Measurements from ENCODE around the gene ENKUR.

Gene ENKUR

GRCh38 chr10:25015828-25016375 lies at the start of gene ENKUR:
Gene ENKUR (minus strand): TSS chr10:25016158. CDS start chr10:25015936, 222 bp downstream.
- DNase-seq (ENCODE audit: low read depth in 2 of 2, low spot score in 1 of 2) = peak; percentile 93

- no peak for DNase-seq (ENCODE audit: low read depth in 2 of 2, low spot score in 1 of 2)
Measured at GRCh38 chr10:25064401-25064800, 48.4 kb upstream of the ENKUR start.

GRCh38 chr10:25063644-25064043 lies 47.7 kb upstream of the ENKUR start:
- DNase-seq (ENCODE audit: low read depth in 2 of 2, low spot score in 1 of 2) = no peak

- no peak for DNase-seq (ENCODE audit: low read depth in 2 of 2, low spot score in 1 of 2)
Measured at GRCh38 chr10:25063157-25063556, 47.2 kb upstream of the ENKUR start.

- no peak for DNase-seq (ENCODE audit: low read depth in 2 of 2, low spot score in 1 of 2)
Measured at GRCh38 chr10:25061711-25062449, 45.9 kb upstream of the ENKUR start.

- no peak for DNase-seq (ENCODE audit: low read depth in 2 of 2, low spot score in 1 of 2)
Measured at GRCh38 chr10:25061125-25061524, 45.2 kb upstream of the ENKUR start.

GRCh38 chr10:25059990-25060389 lies 44.0 kb upstream of the ENKUR start:
- DNase-seq (ENCODE audit: low read depth in 2 of 2, low spot score in 1 of 2) = no peak

GRCh38 chr10:25057886-25058285 lies 41.9 kb upstream of the ENKUR start:
- DNase-seq (ENCODE audit: low read depth in 2 of 2, low spot score in 1 of 2) = no peak

- DNase-seq (ENCODE audit: low read depth in 2 of 2, low spot score in 1 of 2) = no peak
Measured at GRCh38 chr10:25056726-25057125, 40.8 kb upstream of the ENKUR start.

GRCh38 chr10:25052012-25052411 lies 36.1 kb upstream of the ENKUR start:
- DNase-seq (ENCODE audit: low read depth in 2 of 2, low spot score in 1 of 2) = no peak

DNA sequence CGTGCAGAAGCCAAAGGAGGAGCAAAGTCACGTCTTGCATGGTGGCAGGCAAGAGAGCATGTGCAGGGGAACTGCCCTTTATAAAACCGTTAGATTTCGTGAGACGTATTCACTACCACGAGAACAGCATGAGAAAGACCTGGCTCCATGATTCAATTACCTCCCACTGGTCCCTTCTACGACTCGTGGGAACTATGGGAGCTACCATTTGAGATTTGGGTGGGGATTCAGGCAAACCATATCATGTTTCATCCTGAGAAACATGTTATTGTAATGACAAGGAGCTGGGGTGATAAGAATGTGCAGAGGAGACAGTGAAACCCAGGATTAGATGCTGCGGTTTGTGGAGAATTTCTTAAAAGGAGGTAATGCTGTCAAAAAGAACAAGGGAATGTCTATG lies 34.4 kb upstream of the ENKUR start:
- no peak for DNase-seq (ENCODE audit: low read depth in 2 of 2, low spot score in 1 of 2)

- DNase-seq (ENCODE audit: low read depth in 2 of 2, low spot score in 1 of 2) = no peak
Measured at GRCh38 chr10:25049966-25050365, 34.0 kb upstream of the ENKUR start.

DNA sequence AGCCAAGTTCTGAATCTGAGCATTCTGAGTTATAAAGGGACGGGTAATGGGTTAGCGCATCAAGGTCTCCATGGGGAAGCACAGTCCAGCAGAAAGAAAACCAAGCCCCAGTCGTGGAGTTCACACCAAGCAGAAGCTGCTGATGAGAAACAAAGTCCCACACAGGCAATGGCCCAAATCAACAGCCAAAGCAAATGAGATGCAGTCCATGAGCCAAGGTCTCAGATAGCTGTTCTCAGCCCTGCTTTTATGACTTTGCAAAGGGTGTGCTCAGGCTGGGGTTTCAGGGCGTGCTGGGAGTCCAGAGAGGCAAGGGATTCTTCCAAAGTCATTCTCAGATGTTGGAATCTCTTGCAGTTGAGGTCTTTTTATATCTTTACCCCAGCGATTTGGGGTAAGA lies 32.5 kb upstream of the ENKUR start:
- DNase-seq (ENCODE audit: low read depth in 2 of 2, low spot score in 1 of 2) = no peak

DNA sequence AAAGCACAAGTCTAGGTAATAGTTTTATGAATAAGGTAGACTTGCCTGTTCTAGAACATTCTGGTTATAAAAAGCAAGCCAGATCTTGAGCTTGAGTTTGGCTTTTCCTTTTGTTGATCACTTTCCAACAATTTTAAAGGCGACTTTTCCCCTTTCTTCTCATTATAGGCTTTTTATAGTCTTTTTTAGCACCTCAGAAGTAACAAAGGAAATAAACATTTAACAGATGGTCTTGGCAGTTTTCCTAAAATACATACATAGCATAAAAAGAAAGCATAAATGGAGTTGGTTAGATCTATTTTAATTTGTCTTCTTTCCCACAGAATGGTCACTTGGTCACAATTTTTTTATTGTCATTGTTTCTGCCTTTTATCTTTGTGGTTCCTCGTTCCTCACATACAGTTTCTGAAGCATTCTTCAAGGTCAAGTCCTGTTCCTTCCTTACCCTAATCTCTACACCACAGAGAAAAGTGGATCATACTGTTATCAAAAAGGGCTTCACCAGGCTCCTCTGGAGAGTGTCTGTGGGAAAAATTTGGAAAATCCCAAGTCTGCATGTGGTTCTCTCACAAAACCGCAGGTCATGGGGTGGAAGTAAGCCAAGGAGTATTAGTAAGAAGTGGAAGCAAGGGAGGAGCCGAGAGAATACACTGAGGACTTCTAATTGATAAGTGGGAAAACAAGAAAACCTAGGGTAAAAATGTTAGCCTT lies 31.8 kb upstream of the ENKUR start:
- no peak for DNase-seq (ENCODE audit: low read depth in 2 of 2, low spot score in 1 of 2)

DNA sequence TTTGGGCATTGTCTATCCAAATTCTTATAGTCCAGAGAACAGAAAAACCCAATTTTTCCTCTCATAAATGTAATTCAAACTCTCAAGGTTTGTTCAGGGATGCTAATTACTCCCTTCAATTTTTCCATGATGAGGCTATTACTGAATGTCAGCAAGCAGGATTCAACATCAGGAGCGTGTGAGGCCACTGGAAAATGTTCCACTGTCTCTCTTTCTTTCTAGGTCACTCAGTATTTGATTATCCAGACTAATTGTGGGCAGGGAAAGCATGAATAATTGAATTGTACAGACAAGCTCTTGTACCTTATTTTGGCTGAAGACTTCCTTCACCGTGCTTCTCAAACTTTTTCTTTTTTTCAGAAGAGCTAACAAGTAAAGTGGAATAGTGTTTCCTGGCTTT lies 31.1 kb upstream of the ENKUR start:
- DNase-seq (ENCODE audit: low read depth in 2 of 2, low spot score in 1 of 2) = no peak

- DNase-seq (ENCODE audit: low read depth in 2 of 2, low spot score in 1 of 2) = no peak
Measured at GRCh38 chr10:25046641-25047040, 30.7 kb upstream of the ENKUR start.

DNA sequence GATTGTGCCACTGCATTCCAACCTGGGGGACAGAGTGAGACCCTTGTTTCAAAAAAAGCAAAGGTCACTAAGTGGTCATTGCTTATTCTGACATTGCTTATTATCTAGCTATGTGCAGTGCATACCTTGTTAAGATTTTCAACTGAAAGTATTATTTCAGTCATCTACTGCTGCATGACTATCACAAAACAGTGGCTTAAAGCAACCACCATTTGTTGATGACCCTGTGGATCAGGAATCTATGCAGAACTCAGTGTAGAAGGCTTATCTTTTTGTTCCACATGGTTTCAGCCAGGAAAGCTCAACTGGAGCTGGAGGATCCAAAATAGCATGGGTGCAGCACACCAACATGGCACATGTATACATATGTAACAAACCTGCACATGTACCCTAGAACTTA lies 23.6 kb upstream of the ENKUR start:
- DNase-seq (ENCODE audit: low read depth in 2 of 2, low spot score in 1 of 2) = no peak

GRCh38 chr10:25038325-25038724 lies 22.4 kb upstream of the ENKUR start:
- DNase-seq (ENCODE audit: low read depth in 2 of 2, low spot score in 1 of 2) = no peak

GRCh38 chr10:25036381-25036780 lies 20.4 kb upstream of the ENKUR start:
- no peak for DNase-seq (ENCODE audit: low read depth in 2 of 2, low spot score in 1 of 2)

DNA sequence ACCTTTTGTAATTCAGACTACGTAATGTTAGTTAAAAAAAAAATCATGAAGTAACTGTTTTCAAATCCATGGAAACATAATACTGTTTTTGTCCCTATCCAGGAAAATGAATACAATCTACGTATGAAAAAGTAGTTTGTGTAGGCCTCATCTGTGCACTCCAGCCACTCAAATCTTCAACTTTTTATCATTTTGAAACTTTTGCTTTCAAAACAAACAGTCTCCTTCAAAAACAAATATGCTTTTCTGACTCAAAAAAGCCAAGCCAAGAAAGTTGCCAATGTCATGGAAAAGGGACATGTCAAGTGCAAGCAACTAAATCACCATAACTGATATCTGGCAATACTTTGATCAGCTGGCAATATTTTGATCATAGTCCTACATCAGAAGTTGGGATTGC lies 13.6 kb upstream of the ENKUR start:
- no peak for DNase-seq (ENCODE audit: low read depth in 2 of 2, low spot score in 1 of 2)

DNA sequence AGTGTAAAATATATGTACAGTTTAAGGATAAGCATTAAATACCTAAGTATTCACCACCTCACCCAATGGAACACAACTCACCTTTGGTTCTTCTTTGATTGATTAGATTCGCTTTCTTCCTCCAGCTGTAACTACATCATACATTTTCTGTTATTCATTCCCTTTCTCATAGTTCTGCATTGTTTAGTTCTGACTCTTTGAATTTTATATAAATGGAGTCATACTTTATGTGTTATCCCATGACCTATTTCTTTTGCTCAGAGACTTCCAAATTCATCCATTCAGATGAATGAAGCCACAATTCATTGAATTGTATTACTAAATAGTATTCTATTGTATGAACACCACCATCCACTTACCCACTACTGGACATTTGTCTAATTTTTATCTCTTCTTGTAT lies 12.8 kb upstream of the ENKUR start:
- DNase-seq (ENCODE audit: low read depth in 2 of 2, low spot score in 1 of 2) = no peak

GRCh38 chr10:25026463-25026862 lies 10.5 kb upstream of the ENKUR start:
- no peak for DNase-seq (ENCODE audit: low read depth in 2 of 2, low spot score in 1 of 2)

DNA sequence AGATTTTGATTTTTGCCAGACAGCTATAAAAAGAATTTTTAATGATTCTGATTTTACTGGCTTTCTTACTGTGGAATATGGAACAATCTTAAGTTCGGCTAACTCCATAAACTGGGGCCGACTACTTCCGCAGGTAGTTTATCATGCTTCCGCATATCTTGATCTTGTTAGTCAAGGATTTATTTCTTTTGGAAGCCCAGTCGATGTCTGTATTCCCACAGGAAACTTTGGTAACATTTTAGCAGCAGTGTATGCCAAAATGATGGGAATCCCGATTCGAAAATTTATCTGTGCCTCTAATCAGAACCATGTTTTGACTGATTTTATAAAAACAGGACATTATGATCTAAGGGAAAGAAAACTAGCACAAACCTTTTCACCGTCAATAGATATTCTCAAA lies 8.6 kb upstream of the ENKUR start:
- DNase-seq (ENCODE audit: low read depth in 2 of 2, low spot score in 1 of 2) = no peak

All from stimulated activated CD8-positive, alpha-beta memory T cell treated with anti-CD3 and anti-CD28 coated beads, Interleukin-4, amount 100 ng/mL, for 1 hour (primary cell).